Measurements from ENCODE around the gene PPP4R2.
"Not testable (repeated sequence)": the region's sequence is repeated elsewhere in the genome, so short reads cannot be mapped to it uniquely, and the experiment has no call there.

PPP4R2 gene

DNA sequence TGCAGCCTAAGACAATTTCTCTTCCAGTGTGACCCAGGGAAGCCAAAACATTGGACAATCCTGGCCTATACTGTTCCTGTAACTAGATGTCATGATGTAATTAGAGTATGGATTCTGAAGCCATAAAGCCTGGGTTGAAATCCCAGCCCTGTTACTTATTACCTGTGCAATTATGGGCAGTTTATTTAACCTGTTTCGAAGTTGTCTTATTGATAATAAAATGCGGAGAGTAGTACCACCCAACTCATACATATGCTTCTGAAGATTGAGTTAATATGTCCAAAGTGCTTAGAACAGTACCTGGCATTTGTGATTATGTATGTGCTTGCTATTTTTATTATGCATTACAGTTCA lies 30.1 kb downstream of the PPP4R2 start:
- no peak for DNase-seq

DNA sequence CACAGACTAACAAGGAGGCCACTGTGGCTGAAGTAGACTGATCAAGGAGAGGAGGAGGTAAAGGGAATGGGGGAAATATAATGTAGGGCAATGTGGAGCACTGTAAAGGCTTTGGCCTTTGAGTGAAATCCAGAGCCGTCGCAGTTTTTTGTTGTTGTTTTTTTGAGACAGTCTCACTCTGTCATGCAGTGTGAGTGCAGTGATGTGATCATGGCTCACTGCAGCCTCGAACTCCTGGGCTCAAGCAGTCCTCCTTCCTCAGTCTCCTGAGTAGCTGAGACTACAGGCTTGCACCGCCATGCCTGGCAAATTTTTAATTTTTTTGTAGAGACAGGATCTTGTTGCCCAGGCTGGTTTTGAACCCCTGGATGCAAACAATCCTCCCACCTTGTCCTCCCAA lies 32.2 kb downstream of the PPP4R2 start:
- DNase-seq: no peak

DNA sequence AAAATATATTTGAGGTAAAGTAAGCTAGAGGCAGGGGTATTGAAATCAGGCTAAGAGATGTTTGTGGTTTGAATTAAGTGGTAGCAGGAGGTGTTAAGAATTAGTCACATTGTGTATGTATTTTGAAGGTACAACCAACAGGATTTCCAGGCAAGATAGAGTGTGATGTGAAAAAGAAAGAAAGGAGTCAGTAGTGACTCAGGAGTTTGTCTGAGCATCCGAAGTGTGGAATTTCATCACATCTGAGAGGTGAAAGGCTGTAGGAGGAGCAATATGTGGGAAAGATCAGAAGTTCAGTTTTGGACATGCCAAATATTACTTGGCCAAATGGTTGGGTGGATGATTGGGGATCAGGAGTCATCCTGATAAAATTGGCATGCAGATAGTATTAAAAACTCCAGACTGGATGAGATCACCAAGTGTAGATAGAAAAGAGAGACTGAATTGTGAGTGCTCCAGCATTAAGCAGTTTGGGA lies 32.7 kb downstream of the PPP4R2 start:
- DNase-seq: no peak

DNA sequence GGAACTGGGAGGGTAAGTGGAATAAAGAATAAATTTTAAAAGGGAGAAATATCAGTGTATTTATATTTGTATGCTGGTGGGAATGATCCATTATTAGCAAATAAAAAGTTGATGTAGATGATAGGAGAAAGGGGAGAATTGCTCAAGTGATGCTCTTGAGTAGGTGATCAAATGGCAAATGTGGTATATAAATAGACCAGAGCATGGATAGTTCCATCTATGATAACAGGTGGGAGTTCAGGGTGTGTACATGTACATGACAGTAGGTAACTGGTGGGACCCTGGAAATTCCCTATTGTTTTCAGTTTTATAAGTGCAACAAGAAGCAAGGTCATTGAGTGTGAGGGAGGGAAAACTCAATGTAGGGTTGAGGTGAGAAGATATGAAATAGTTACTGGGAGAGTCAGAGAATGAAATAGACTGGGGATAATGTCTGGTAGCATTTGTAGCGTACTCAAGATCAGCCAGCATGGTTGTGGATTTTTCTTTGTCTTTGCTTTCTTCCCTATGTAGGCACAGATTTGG lies 33.5 kb downstream of the PPP4R2 start:
- DNase-seq: no peak

DNA sequence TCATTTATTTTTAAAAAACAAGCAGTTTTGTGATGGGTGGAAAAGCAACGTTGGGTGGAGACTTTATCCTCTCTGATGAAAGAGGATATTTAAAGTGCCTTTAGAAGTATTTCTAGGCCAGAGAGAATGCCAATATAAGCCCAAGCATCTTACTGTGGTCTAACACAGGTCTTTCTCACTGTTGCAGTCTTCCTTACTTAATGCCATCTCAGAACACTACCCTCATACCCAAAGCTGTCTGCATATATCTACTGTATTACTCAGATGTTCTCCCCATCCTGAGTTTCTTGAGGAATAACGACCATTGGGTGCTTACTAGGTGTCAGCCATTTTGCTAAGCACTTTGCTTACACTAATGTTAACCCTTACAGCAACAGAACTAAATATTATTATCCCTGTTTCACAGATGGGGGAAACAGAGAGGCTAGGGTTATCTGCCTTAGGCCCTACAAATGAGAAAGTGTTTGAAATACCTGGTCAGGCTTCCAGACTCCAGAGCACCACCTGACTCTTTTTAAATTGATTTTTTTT lies 35.0 kb downstream of the PPP4R2 start:
- no peak for DNase-seq

DNA sequence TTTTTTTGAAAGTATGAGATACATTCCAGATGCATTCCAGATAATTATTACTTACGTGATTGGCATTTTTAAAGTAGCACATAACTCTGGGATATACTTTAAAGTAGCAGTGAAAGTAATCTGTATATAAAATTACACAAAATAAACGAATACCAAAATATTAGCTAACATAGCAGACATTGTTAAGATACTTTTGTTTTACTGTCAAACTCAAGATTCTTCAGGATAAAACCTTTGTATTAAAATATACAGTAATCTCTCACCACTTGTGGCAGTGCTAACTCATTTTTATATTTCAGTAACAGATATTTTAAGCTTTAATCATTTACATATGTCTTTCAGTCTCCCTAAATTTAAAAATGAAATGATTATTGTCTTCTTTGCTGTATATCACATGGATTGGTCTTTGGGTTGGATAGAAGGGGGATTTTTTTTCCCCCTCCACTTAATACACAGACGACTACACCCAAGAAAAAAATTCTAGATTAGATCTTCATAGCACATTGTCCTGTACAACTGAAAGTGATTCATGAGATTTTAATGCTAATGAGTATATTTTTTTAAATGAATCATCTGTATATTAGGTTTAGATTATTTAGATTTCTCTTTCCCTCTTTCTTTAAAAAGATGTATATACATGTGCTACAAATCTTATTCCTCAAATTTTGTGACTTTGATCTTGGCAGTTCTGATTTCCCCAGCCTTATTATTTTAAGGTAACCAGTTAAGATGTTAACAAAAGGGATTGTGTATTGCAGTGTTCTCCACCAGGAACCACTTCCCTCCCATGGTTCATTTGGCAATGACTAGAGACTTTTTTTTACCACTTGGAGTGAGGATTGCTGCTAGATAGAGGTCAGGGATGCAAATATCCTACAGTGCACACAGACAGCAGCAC lies 40.3 kb downstream of the PPP4R2 start:
- DNase-seq: no peak

DNA sequence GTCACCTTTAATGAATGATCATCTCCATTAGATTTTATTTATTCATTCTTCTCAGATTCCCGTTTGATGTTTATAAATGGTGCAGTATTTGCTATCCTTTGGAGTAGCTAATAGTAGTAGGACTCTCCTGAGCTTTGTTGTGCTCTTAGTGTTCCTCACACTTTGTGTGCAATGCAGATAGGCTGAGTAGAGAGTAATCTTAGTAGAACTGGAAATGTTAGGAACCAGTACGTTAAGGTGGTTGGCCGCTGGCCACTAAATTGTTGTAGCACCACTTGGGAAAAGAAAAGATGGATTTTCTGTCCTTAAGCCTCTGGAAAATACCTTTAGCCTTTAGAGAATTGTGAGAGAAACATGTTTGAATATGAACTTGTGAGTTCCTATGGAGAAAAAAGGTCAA lies 44.9 kb downstream of the PPP4R2 start:
- no peak for DNase-seq

DNA sequence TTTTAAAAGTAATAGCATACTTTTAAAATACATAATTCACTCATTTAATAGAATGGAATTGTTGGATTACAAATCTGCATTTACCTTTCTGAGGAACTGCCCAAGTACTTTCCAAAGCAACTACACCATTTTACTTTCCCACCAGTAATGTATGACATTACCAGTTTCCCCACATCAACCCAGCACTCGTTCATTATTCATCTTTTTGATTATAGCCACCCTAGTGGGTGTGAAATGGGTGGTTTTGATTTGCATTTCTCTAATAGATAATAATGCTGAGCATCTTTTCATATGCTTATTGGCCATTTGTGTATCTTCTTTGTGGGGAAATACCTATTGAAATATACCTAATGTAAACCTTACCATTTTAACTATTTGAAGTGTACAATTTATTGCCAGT lies 46.8 kb downstream of the PPP4R2 start:
- no peak for DNase-seq

DNA sequence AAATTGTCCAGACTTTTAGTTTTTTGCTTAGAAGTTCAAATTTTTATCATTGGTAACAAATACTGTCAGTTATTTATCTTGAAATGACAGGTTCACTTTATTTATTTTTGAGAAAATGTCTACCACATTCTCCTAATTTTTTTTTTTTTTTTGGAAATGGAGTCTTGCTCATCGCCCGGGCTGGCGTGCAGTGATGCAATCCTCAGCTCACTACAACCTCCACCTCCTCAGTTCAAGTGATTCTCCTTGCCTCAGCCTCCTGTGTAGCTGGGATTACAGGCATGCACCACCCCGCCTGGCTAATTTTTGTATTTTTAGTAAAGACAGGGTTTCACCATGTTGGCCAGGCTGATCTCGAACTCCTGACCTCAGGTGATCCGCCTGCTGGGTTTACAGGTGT lies 48.8 kb downstream of the PPP4R2 start:
- no peak for DNase-seq

DNA sequence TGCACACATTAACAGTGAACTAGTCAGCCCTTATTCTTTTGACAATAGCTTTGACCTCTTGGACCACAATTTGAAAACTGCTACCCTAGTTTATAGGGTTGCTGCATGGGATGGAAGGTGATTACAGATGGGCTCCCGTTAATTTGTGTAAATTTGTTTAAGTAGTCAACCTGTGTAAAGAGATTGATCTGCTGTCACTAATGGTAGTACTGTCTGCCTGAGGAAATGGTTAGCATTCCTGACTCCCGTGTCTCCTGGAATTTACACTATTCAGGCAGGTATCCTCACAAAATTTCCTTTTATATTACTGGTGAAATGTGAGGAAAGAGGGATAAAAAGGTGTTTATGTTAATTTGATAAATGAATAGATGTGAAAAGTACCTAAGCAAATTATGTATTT lies 49.6 kb downstream of the PPP4R2 start:
- DNase-seq: no peak

DNA sequence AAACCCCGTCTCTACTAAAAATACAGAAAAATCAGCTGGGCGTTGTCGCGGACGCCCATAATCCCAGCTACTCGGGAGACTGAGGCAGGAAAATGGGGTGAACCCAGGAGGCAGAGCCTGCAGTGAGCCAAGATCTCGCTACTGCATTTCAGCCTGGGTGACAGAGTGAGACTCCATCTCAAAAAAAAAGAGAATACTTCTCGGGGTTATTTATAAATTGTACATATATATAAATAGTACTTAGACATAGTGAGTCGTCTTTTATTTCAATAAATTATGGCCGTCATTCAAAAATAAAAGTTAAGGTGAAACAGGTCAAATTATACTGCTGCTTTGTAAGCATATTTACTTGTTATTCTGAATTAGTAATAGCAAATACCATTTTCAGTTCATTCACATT lies 52.7 kb downstream of the PPP4R2 start:
- no peak for DNase-seq

DNA sequence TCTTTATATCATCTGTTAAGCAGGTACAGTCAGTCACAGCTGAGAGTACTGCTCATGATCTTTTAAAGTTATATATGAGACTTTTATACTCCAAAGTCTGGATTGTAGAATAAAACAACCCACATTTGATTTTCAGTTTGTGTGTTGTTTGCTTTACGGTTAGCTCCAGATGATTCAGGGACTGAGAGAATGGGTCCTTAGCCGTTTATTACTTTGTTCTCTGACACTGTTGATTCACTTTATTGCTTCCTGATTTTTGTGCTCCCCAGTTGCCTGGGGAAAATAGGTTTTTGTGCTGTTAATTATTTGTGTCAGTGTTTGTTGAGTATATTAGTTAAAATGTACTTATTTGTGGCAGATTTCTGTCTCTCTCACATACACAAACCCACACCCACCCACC lies 56.2 kb downstream of the PPP4R2 start:
- DNase-seq: no peak

DNA sequence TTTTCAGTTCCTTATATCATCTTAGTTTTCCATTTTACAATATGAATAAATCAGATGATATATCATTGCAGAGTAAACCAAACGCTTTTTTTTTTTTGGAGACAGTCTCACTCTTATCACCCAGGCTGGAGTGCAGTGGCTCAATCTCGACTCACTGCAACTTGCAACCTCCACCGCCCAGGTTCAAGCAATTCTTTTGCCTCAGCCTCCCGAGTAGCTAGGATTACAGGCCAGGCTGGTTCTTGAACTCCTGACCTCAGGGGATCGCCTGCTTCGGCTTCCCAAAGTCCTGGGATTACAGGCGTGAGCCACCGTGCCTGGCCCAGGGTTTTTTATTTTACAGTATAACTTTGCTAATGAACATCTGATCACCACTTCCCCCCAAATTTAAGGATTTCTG lies 59.0 kb downstream of the PPP4R2 start:
- DNase-seq: no peak

DNA sequence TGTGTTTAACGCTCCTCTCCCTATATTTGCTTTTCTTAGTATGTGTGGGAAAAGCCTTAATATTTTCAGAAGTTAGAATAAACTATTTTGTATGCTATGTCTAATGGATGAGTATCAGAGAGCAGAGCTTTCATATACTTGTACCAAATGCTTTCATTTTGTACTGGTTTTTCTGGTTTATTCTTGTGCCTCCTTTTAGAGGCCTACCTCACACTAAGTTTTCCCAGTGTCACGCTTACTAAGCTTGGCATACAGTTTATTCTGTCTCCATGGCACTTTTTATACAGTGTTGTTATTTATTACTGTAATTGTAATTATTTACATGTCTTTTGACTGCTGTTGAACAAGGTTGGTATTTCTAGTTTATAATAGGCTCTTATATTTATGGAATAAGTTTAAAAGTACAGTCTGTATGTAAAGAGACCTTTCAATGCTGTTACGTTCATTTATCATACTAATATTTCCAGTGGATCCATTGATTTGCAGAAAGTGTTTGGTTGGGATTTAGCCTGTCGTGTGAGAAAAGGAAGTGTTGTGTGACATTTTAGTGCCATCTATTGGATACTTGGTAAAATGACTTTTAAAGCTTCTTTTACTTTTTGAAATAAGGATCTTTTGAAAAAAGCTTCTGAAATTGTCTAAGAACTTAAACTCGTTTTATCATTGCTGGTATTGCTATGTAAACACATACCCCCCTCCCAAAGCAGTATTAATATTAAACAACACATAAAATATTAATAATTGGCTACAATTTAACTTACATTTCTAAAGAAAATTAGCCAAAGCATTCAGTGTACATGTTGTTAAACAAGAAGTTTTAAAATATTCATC lies 59.6 kb downstream of the PPP4R2 start:
- DNase-seq: no peak

DNA sequence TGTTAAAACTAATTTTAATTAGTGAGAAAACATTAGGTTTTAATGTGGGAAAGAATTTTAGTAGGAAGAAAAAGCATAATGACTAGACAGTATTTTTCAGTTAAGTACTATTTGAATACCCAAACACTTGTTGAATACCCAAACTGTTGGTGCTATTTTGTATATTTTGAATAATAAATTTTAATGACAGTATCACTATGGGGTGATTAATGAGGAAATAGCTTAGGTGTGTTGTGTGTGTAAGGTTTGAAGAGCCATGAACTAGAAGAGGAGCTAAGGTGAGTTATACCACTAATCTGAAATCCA lies 60.2 kb downstream of the PPP4R2 start:
- no peak for DNase-seq

DNA sequence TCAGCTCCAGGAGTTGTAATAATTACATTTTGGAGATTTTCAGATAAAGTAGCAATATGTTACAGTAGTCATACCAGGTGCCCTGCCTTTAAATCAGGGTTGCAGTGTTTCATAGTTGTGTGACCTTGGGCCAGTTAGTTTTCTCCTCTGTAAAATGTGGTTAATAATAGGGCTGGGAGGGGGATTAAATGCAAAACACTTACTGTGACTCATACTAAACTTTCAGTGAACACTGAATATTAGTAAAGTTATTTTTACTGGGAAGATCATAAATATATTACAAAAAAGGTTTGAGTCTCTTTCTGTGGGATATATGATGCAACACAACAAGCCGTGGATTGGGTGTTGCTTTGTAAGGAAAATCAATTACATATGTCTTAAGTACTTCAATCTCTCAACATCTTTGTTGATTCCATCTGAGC lies 63.7 kb downstream of the PPP4R2 start:
- DNase-seq: no peak

DNA sequence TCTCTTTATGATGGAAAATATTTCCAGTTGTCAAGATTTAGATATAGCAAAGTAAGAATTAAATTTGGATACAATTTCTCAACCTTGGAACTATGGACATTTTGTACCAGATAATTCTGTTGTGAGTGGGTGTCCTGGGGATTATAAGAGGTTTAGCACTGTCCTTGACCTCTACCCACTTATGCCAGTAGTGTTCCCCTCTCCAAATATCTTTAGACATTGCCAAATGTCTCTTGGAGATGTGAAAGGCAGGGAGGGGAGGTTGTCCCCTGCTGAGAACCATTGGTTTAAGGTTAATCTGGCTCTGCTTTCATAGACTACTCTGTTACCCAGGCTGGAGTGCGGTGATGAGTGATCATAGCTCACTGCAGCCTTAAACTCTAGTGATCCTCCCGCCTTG lies 64.8 kb downstream of the PPP4R2 start, which contains the start of gene EBLN2:
Gene EBLN2 (plus strand): TSS at position 244 of the 400 bp plus-strand sequence. CDS start 423 bp downstream, outside the sequence.
- no peak for DNase-seq

DNA sequence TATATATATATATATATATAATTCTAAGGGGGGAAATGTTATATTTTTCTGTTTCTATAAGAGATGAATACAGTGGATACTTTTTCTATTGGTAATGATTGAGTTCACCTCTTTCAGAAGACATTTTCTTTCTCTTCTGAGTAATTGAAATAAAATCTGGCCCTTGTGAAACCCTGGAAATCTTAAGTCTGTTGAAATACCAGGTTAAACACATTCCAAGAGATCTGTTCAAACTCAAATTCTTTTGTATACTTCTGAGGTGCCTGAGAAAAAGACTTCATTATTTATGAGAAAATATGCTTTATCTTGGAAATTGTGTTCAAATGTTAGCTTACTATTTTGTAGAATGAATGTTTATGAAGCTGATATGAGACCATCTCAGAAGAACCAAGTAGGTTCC lies 69.6 kb downstream of the PPP4R2 start:
- DNase-seq: not testable (repeated sequence)

DNA sequence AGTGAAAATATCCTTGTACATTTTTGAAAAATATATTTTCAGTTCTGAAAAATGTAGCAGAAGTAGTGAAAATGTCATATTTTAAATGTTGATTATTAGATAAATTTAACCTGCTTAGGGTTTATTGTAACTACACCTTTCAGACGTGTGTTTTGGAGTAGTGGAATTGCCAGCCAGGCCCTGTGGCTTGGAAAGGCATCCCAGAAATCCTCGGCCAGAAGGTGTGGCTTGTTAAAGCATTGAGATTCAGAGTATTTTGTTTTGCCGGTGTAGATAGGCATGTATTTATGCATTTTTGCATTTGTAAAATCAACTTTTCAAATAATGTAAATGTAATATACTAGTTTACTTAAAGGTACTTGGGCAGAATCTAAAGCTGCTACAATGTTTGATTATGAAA lies 71.8 kb downstream of the PPP4R2 start:
- no peak for DNase-seq

DNA sequence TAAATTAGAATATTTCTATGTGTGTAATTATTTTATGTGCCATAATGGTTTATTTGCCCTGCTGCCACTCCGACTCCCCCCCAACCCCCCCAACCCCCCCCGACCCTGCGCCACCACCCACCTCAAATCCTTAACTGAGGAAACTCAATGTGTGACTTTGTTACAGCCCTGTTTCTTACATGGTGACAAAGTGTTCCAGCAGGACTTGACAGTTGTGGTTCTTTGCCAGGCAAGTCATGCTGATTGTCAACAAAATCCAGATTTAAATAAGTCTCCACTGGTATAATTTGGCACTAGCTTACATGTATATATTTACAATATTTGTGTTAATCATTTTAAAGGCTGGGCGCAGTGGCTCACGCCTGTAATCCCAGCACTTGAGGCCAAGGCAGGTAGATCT lies 72.6 kb downstream of the PPP4R2 start:
- DNase-seq: no peak

DNA sequence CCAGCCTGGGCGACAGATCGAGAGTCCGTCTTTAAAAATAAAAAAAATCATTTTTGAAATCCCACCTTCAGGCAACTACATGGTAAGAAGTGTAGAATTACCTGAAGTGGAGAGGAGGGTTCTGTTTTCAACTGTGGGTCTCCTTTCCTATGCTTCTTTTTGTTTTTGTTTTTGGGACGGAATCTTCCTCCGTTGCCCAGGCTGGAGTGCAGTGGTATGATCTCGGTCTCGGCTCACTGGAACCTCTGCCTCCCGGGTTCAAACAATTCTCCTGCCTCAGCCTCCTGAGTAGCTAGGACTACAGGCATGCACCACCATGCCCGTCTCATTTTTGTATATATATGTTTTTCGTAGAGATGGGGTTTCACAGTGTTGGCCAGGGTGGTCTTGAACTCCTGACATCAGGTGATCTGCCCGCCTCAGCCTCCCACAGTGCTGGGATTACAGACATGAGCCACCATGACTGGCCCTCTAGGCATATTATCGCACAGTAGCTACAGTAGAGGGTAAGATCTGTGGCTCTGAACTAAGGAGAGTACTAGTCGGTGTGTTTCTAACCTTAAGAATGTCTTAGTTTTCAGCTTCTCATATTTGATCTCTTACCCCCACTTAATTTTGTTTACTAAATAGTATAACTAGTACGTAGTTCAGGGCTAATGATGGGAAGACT lies 73.3 kb downstream of the PPP4R2 start:
- DNase-seq: no peak

DNA sequence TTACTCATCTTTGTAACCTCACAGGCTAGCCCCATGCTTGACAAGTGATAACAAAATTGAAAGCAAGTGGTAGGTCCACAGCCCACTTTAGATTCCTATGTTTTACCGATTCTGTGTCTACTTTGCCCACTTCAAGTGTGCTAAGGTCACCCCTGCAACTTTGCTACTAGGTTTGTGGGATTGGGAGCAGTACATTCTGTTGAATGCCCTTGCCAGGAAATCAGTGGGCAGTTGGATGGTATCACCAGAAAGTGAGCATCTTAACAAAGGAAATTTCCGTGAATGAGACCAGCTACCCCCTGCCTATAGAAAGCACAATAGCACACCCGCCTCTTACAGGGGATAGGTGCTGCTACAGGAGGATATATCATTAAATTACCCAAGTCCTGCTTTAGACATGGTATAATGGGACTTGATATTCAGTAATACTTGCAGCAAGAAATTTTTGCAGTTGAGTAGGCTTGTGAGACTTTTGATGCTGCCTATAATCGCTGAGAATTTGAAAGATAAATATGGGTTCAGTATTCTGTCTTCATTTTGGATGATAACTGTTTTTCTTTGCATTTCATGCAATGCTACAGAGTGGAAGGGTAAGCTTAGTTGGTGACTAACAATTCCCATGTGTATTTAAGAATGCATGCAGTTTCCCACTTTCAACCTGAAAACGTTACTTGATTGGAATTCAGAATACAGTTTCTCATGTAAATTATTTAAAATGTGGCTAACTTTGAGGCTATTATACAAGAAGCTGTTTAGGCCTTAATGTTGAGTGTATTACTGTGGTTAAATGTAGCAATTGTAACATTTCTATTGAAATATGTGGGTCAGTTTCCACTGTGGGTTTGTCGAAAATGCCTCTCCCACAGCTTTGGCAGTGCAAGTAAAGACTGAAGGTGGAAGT lies 74.3 kb downstream of the PPP4R2 start:
- DNase-seq: no peak
